NCI-H748 treated with DMSO at 0.1 percent for 48 hours (cell line): ENCODE measurements around the gene HYLS1.

Experiments used
- DNase-seq: peaks from one replicate; lab custom pipeline; 2025; lab: John Stamatoyannopoulos, UW

Gene HYLS1

GRCh38 chr11:125934473-125934872 is 47.0 kb downstream of the HYLS1 start:
- no peak for DNase-seq

GRCh38 chr11:125935056-125935455 is 47.6 kb downstream of the HYLS1 start:
- no peak for DNase-seq

- DNase-seq = no peak
Measured at GRCh38 chr11:125935618-125936199, 48.2 kb downstream of the HYLS1 start.

DNA sequence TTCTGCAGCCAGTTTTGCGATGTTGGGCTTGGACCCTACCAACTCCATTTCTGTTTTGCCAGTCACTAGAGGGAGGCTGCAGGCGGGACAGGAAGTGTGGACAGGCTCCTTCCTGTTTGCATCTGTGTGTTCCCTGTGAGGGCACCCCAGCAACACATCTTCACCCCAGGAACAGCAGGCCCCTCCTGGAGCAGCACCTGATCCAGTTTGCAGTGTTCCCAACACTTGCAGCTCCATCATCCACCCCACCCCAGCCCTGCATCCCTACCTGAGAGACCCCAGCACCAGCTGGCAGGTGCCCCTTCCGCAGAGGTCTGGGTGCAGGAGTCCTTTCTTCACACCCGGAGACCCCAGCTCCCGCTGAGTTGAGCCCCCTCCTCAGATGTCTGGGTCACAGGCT is 51.0 kb downstream of the HYLS1 start:
- DNase-seq = no peak

DNA sequence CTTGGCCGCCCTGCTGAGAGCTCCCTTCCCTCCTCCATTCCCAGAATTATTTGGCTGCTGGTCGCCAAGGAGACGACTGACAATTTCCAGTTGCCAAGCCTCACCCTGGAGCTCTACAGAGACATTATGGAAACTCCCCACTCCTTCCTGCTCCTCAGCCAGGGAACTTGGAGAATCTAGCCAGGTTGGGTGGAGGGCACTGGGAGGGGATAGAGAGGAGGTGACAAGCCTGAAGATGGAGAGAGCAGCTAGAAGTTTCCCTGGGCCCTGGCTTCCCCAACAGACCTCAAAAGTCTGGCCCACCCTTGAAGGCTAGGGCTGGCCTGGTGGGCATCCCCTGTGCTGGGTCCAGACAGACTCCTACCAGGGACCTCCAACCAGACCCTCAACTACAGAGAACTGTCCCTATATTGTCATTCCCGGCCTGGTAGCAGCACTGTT is 51.6 kb downstream of the HYLS1 start:
- peak; percentile 3 for DNase-seq

DNA sequence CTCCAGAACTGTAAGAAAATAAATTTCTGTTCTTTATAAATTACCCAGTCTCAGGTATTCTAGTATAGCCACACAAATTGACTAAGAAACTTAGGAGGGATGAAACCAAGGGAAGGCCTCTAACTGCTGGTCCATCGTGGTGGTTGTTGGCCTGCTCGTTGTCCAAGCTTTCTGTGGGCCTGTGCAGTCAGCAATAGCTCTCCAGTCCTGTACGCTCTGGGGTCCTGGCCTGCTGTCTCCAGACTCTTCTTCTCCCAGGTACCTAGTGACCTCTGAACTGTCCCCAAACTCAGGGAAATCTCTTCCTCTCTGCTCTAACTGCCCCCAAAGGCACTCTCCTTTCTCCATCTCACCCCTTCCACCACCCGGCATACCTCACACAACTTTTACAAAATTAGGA is 52.7 kb downstream of the HYLS1 start:
- DNase-seq = no peak

GRCh38 chr11:125941267-125941618 is 53.8 kb downstream of the HYLS1 start:
- DNase-seq = no peak

DNA sequence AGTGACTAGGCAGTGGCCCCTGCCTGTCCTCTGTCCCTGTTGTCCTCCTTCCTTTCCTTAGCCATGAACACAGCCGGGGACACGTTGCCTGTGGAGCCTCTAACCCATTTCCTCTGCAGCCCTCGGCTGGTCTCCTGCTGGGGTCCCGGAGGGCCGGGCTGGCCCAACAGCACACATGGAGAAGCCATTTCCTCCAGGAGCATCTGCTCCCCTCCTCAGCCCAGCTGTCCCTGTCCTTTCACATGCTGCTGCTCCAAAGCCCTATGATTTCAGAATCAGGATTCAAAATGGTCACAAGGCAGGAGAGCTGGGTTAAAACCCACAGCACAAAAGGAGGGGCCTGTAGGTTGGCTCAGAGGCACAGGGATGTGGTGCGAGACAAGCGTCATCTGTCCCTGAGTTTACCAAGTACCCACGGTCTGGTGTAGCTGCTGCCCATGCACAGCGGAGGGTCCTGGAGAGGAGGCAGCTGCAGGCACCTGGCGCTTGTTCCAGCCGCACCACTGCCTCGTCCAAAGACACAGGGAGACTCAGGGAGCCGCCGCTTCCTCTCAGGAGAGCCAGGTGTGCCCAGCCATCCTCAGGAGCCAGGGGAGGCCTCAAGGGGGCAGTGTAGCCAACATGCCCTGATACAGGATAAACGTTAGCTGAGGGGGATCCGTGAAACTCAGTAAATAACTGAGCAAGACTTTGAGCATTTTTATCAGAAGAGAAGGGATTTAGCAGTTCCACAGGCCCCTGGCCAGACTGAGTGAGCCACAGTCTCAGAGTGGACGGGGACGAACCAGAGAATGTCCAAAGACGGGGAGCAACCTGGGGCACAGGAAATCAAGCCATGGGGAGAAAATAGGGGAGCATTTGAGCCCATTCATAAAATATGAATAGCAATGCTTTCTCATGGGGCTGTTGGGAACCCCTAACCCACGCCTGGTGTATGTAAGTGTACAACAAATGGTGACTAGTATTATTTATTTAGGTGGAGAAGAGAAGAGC is 54.4 kb downstream of the HYLS1 start:
- peak; percentile 25 for DNase-seq

DNA sequence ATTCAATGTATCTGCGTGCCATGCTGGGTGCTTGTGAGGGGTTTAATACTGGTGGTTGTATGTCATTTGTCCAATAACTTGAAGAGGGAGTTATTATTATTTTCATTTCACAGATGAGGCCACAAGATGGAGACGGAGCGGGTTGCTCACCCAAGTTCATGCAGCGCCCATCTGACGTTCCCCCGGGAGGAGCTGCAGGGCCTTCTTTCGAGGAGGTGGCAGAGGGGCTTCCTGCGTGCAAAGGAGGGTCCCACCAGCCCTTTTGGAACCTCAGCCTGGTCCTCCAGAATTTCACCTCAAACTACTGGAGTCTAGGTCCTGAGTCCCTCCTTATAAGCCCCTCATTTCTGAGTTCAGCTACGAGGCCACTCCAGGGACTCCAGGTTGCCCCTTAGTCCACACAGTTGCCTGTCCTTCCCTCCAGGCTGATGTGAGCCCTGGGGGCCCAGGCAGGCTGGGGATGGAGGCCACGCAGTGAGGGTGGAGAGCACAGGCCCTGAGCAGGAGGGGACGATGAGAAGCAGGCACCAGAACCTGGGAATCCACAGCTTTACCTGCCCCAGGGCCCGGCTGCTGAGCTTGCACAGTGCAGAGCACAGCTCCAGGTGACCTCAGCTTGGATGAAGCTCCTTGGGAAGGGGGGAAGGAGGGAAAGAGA is 55.4 kb downstream of the HYLS1 start:
- DNase-seq = no peak

- no peak for DNase-seq
Measured at GRCh38 chr11:125943661-125944349, 56.3 kb downstream of the HYLS1 start.

- DNase-seq = no peak
Measured at GRCh38 chr11:125944350-125945010, 57.0 kb downstream of the HYLS1 start.

DNA sequence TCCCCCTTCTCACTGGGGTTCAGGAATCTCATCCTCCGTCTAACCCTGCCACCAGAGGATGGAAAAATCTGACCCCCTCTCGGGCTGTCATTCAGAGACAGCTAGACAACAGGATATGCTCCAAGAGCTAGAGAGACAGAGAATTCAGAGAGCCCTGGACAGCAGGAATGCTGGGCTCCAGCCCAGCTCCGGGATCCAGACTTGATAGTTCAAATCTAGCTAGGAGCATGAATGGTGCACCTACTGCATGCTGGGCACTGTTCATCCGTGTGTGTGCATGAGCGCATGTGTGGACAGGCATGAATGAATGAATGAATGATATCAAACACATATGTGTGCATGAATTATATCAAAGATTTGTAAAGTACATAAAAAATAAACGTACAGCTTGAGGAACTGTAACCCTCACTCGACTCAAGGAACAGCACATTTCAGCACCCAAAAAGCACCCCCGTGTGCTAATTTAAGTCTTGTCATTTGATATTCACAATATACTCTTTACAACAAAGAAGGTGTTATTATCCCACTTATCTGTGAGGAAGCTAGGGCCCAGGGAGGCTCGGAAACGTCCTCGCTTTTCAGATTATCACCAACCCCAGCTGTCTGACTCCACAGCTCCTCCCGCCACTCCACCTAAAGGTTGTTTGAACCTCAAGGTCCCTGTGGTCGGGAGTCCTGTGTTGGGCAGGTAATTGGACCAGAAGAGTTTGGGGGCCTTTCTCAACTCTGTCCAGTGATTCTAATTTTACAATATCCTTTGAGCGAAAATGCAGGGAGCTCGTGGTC is 57.7 kb downstream of the HYLS1 start:
- DNase-seq = no peak

GRCh38 chr11:125945797-125946520 is 58.5 kb downstream of the HYLS1 start, which contains the start of gene VSIG10L2:
TSS of gene VSIG10L2 (plus strand) at chr11:125946044. CDS start at chr11:125946056, 12 bp downstream.
- DNase-seq = no peak

- no peak for DNase-seq
Measured at GRCh38 chr11:125946712-125947418, 59.4 kb downstream of the HYLS1 start.

DNA sequence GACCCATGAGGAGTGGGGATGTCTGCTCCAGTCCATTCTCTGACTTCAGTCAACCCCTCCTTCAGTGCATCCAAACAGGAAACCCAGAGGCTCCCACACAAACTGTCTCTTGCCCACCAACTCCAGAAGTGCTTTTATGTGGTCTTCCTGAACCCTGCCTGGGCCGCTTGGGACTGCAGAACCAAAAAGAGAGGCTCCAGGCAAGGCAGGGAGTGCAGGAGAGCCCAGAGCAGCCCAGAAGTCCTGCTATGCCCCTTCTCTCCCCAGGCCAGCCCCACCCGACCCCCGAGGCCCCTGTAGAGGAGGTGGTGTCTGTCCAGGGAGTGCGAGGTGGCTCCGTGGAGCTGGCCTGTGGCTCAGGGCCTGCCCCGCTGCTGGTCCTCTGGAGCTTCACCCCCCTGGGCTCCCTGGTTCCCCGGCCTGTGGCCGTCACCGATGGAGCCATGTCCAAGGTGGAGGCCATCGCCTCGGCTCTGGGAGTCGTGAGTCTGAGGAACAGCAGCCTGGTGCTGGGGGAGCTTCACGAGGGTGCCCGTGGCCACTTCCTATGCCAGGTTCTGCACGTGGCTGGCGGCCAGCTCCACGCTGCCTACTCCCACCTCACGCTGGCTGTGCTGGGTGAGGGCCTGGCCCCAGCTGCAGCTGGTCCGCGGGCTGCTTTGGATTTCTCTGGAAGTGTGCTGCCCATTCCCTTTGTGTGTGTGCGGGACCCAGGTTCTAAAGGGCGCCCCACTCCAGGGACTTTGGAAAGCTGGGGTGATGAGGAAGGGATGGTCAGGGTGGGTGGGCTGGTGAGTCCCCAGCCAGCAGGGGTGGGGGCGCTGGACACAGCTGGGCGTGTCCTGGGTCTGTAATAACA is 60.2 kb downstream of the HYLS1 start:
- no peak for DNase-seq

DNA sequence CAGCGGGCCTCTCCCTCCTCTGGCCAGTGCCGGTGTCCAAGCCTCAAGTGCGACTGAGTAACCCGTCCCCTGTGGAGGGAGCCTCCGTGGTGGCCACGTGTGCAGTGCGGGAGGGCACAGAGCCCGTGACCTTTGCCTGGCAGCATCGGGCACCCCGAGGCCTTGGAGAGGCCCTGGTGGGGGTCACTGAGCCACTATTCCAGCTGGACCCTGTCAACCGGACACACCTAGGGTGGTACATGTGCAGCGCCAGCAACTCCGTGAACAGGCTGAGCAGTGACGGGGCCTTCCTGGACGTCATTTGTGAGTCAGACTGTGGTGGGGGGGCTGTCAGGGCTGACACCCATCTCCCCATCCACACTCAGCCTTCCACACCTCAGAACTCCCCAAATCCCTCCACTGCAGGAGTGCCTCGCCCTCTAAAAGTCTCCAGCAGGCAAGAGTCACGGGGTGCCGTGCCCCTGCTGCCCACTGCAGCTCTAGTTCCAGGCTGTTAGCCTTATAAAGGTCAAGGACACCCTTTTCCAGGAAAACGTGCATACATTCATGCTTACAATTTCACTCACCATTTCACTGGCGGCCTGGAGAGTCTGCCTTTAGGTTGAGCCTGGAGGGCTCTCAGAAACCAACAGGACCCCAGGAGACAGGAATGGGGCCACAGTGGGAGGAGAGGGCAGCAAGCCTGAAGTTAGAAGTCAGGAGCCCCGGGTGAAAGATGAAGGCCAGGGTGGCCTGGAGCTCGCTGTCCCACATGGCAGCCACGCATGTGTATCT is 61.0 kb downstream of the HYLS1 start:
- DNase-seq = no peak

DNA sequence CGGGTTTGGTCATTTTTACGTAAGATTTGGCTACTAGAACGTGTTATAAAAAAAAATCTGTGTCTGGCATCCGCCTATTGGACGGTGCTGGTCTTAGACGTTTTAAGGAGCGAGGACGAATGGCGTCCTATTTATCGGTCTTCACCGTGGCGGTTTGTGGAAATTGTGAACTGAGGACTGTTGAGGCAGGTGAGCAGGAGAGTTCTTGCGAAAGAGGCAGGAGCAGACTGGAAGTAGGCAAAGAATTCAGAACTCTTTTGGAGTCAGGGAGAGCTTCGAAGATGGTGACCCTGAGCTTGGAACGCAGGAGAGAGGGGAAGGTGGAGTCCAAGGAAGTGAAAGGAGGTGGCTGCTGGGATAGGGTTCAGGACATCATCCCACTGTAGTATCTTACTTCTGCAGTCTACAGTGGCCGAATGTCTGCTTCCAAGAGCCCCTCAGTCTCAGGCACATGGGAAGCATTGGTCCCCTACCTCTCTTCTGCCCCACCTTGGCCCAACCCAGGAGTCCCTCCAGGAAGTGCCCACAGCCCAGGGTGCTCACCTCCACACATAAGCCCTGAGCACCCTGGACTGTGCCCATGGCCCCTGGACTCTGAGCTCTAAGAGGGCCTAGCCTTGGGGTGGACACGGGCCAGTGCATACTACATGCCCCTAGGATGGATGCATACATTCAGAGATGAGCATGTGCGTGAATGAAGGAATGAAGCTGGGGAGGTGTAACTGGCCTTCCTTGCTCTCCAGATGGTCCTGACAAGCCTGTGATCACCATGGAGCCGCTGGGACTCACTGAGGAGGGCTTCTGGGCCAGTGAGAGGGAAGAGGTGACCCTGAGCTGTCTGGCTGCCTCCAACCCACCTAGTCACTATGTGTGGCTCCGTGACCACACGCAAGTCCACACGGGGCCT is 62.1 kb downstream of the HYLS1 start:
- no peak for DNase-seq
